MCF 10A (cell line): ENCODE data around the gene UGCG. TPM values are rescaled to one million over a fixed set of nuclear protein-coding genes. Genes with fewer than 3 reads are reported as not detected.

Experiments
- BruUV-seq: library from RNA; stranded (reverse); fragments of 400-500 nt; replicated peaks from 2 replicates; lab custom pipeline; 2021; lab: Mats Ljungman, UMichigan
- CTCF ChIA-PET: fragments of 300-600 bp; sonication (Branson Sonifier 250); formaldehyde crosslinking; extraction: SDS; loops from one replicate; lab custom pipeline; 2021; ENCODE audit warnings: antibody characterized with exemption, inconsistent platforms; lab: Yijun Ruan, JAX
- POLR2A ChIA-PET: fragments of 300-600, 350-650 bp; sonication (Branson Sonifier 250); formaldehyde crosslinking; extraction: SDS; loops from one replicate; lab custom pipeline; 2020; ENCODE audit warnings: antibody characterized with exemption, inconsistent platforms; lab: Yijun Ruan, JAX
- DNase-seq: peaks from one replicate; pipeline ENCODE4 v3.0.0-alpha.2; 2018; ENCODE audit not compliant: unreplicated experiment
- H3K27ac Mint-ChIP-seq: one replicate; pipeline ENCODE4 v1.8.0; 2022; ENCODE audit warnings: mild to moderate bottlenecking, low read depth, mixed read lengths; ENCODE audit not compliant: unreplicated experiment
- H3K27me3 Mint-ChIP-seq: one replicate; pipeline ENCODE4 v1.8.0; 2022; ENCODE audit warnings: mixed read lengths; ENCODE audit not compliant: insufficient read depth, unreplicated experiment
- H3K36me3 Mint-ChIP-seq: one replicate; pipeline ENCODE4 v1.8.0; 2022; ENCODE audit warnings: mild to moderate bottlenecking, moderate library complexity, mixed read lengths; ENCODE audit not compliant: insufficient read depth, unreplicated experiment
- H3K4me1 Mint-ChIP-seq: one replicate; pipeline ENCODE4 v1.8.0; 2022; ENCODE audit warnings: mixed read lengths; ENCODE audit not compliant: insufficient read depth, unreplicated experiment
- H3K4me3 Mint-ChIP-seq: one replicate; pipeline ENCODE4 v1.8.0; 2022; ENCODE audit warnings: mild to moderate bottlenecking, moderate library complexity, mixed read lengths; ENCODE audit not compliant: unreplicated experiment
- H3K9me3 Mint-ChIP-seq: one replicate; pipeline ENCODE4 v1.8.0; 2022; ENCODE audit warnings: mixed read lengths; ENCODE audit not compliant: unreplicated experiment
- intact Hi-C: fragments of 100-400 bp; cut with micrococcal nuclease; formaldehyde crosslinking; loops from 2 replicates; pipeline ENCODE4 v1.14.1; 2022
- total RNA-seq: library from RNA; stranded (reverse); gene quantifications from 2 replicates; pipeline ENCODE4 v1.2.3, GENCODE V29; 2022
- TF ChIP-seq, protein P1 (sequence below): fragments of 200-600 bp; IDR thresholded peaks from one replicate; pipeline ENCODE4 v1.8.0; 2022; ENCODE audit warnings: antibody characterized with exemption, mild to moderate bottlenecking; ENCODE audit not compliant: unreplicated experiment

UGCG gene
- total RNA-seq, 1 experiment from 2014 or later, result 29.5 TPM

DNA sequence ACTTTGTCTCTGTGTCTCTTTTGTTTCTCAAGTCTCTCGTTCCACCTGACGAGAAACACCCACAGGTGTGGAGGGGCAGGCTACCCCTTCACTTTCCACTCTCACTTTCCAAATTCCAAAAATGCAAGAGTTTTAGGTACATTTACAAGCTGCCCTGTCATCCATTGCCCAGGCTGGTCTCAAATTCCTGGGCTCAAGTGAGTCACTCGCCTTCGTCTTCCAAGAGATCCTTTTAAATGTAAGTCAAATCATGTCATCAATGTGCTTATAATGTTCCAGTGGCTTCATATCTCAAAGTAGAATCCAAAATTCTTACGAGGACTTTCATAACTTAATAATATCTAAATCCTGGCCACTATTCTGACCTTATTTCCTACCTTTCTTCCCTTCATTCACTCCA is 20.4 kb upstream of the UGCG start:
- H3K27ac Mint-ChIP-seq, result no peak overlapping the region
- CTCF ChIA-PET, result no interaction called here

DNA sequence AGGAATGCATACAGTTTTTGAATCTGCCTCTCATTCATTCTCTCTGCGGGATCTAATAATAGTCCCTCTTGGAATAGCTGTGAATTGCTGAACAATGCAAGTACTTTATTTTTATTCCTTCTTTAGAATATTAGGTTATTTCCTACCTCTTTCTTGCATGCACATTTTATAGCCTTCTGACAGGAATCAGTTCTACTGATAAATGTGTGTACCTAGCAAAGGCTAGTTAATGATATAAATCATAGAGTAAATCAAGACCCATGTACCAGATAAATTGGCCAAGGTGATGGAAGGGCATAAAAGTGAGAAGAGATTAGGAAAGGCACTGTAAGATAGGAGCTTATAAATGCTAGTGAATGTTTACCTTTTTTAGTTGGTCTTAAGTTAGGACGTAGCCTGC is 19.2 kb upstream of the UGCG start:
- H3K27ac Mint-ChIP-seq, result no peak overlapping the region
- ChIA-PET POLR2A (no interaction called here), CTCF (interaction anchor here (0.7 to 1.1 kb wide), 3 partner anchors 74 to 483 kb away, joined by 3 to 6 read pairs (median 3); no protein-coding TSS in a partner anchor)
- no peak for DNase-seq
- intact Hi-C loops, result no loop called here
- no TSS peak for BruUV-seq
- no peaks in the 10 kb centered on the region for H3K9me3 Mint-ChIP-seq
- TF ChIP-seq, protein P1, sequence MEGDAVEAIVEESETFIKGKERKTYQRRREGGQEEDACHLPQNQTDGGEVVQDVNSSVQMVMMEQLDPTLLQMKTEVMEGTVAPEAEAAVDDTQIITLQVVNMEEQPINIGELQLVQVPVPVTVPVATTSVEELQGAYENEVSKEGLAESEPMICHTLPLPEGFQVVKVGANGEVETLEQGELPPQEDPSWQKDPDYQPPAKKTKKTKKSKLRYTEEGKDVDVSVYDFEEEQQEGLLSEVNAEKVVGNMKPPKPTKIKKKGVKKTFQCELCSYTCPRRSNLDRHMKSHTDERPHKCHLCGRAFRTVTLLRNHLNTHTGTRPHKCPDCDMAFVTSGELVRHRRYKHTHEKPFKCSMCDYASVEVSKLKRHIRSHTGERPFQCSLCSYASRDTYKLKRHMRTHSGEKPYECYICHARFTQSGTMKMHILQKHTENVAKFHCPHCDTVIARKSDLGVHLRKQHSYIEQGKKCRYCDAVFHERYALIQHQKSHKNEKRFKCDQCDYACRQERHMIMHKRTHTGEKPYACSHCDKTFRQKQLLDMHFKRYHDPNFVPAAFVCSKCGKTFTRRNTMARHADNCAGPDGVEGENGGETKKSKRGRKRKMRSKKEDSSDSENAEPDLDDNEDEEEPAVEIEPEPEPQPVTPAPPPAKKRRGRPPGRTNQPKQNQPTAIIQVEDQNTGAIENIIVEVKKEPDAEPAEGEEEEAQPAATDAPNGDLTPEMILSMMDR, result no peak
- H3K4me3 Mint-ChIP-seq, result no peak overlapping the region
- peaks cover 13% of the 10 kb centered on the region for H3K4me1 Mint-ChIP-seq
- H3K27me3 Mint-ChIP-seq, result no peaks in the 10 kb centered on the region
- H3K36me3 Mint-ChIP-seq, result no peaks in the 10 kb centered on the region

More for the DNA sequence above, 20.4 kb upstream of the UGCG start:
- TF ChIP-seq, protein P1, result no peak
- Mint-ChIP-seq H3K27me3 (no peaks in the 10 kb centered on the region), H3K4me3 (no peak overlapping the region), H3K4me1 (peaks cover 13% of the 10 kb centered on the region), H3K36me3 (no peaks in the 10 kb centered on the region), H3K9me3 (no peaks in the 10 kb centered on the region)
- DNase-seq, result no peak
- POLR2A ChIA-PET, result no interaction called here
- BruUV-seq, result no TSS peak
- intact Hi-C loops, result no loop called here

DNA sequence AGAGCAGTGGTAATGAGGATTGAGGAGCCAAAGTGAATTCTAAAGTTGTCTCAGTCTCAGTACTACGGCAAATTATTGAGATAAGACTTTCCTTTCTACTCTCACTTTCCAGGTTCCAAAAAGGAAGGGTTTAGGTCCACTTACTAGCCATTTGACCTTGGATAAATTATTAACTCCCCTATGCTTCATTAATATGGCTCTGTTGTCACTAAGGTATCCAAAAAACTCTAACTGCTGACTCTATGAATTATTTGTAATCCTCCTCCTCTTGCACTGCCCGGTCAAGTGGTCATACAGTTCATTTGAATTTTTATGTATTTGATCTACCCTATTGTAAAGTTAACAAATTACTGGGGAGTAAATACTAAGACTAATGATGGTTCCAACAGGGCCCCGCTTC is 17.7 kb upstream of the UGCG start:
- no peaks in the 10 kb centered on the region for H3K36me3 Mint-ChIP-seq
- no peaks in the 10 kb centered on the region for H3K27me3 Mint-ChIP-seq
- peaks cover 13% of the 10 kb centered on the region for H3K4me1 Mint-ChIP-seq
- DNase-seq, result no peak
- ChIA-PET POLR2A (no interaction called here), CTCF (no interaction called here)
- TF ChIP-seq, protein P1, result no peak
- H3K4me3 Mint-ChIP-seq, result no peak overlapping the region
- intact Hi-C loops, result no loop called here
- BruUV-seq, result no TSS peak
- no peak overlapping the region for H3K27ac Mint-ChIP-seq
- H3K9me3 Mint-ChIP-seq, result no peaks in the 10 kb centered on the region

DNA sequence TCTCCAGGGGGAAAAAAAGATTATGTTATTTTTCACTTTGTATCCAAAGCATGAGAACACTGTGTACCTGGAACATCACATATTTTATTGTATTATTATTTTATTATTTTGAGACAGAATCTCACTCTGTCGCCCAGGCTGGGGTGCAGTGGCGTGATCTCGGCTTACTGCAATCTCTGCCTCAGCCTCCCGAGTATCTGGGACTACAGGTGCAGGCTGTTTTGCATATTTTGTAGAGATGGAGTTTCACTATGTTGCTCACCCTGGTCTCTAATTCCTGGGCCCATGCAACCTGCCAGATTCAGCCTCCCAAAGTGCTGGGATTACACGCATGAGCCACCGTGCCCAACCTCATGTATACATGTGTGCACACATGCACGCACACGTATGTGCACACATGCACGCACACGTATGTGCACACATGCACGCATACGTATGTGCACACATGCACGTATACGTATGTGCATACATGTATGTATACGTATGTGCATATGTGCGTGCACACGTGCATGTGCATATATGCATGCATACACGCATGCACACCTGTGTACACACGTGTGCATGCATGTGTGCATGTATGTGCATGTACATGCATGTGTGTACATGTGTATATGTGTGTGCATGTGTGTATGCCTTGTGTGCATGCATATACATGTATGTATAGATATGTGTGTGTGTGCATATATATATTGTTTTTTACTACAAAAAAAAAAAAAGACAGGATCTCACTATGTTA is 9.5 kb upstream of the UGCG start:
- no peak for DNase-seq
- ChIA-PET POLR2A (interaction anchor here (1.1 to 2.0 kb wide), 2 partner anchors 9 to 10 kb away, joined by 5 to 6 read pairs; partner anchors contain the start of gene UGCG), CTCF (interaction anchor here (0.5 kb wide), 1 partner anchor 9 kb away, joined by 3 read pairs; no protein-coding TSS in a partner anchor)
- Mint-ChIP-seq H3K4me3 (no peak overlapping the region), H3K36me3 (peaks cover 7% of the 10 kb centered on the region), H3K27ac (no peak overlapping the region), H3K27me3 (no peaks in the 10 kb centered on the region), H3K4me1 (no peaks in the 10 kb centered on the region), H3K9me3 (no peaks in the 10 kb centered on the region)
- intact Hi-C loops, result no loop called here
- TF ChIP-seq, protein P1, result no peak
- BruUV-seq, result no TSS peak
